ENCODE measurements around the gene PYHIN1. TPM values are rescaled to one million over a fixed set of nuclear protein-coding genes. Genes with fewer than 3 reads are reported as not detected.

Gene PYHIN1
- total RNA-seq, 1 donor from 2014 or later = not detected

Other genes starting within 250 kb of the PYHIN1 start
- gene SPTA1, start 244.8 kb upstream of the PYHIN1 start, total RNA-seq = 4.7 TPM
- not detected for gene OR6K2, start 230.9 kb upstream of the PYHIN1 start, total RNA-seq
- gene OR6K3, start 210.8 kb upstream of the PYHIN1 start, total RNA-seq = not detected
- gene OR6K6, start 176.8 kb upstream of the PYHIN1 start, total RNA-seq = not detected
- gene OR6N1, start 159.4 kb upstream of the PYHIN1 start, total RNA-seq = not detected
- not detected for gene OR6N2, start 150.3 kb upstream of the PYHIN1 start, total RNA-seq
- gene MNDA, start 100.2 kb upstream of the PYHIN1 start, total RNA-seq = 4.7 TPM
- gene IFI16, start 78.4 kb downstream of the PYHIN1 start, total RNA-seq = 16.2 TPM
- 0.52 TPM for gene AIM2, start 145.2 kb downstream of the PYHIN1 start, total RNA-seq
- 0.52 TPM for gene CADM3, start 240.1 kb downstream of the PYHIN1 start, total RNA-seq

Measured in skeletal muscle tissue (tissue), 1 donor.